HEK293 (cell line): ENCODE data around the gene TSHZ2.
A peak's percentile ranks its signal among the peaks of the same experiment; 100 is the strongest.

Experiments used
- CTCF ChIA-PET: fragments of 350-600 bp; formaldehyde crosslinking; extraction: SDS; loops from one replicate; lab custom pipeline; 2021; ENCODE audit warnings: antibody characterized with exemption; lab: Yijun Ruan, JAX
- POLR2A ChIA-PET: fragments of 300-600 bp; formaldehyde crosslinking; extraction: SDS; loops from one replicate; lab custom pipeline; 2020; ENCODE audit warnings: antibody characterized with exemption, inconsistent platforms; lab: Yijun Ruan, JAX
- H3K27ac ChIP-seq: fragments of 200-500 bp; sonication (Bioruptor generic); 2 replicates; pipeline ENCODE4 v1.5.1; 2014; ENCODE audit warnings: low read depth, low read length, control low read depth, inconsistent platforms; ENCODE audit errors: extremely low read depth
- H3K36me3 ChIP-seq, 2 experiments: fragments of 200-500 bp in 1 of 2; sonication (Bioruptor generic) in 1 of 2; 1 replicate in 1 of 2; 2 replicates in 1 of 2; pipeline ENCODE4 v1.5.1; 2014 to 2017; ENCODE audit warnings: inconsistent platforms in 2 of 2, low read length in 2 of 2; ENCODE audit not compliant: control insufficient read depth in 2 of 2, insufficient read depth in 1 of 2
- H3K4me1 ChIP-seq: fragments of 200-500 bp; sonication (Bioruptor generic); 2 replicates; pipeline ENCODE4 v1.5.1; 2014; ENCODE audit warnings: mild to moderate bottlenecking, low read length, inconsistent platforms; ENCODE audit not compliant: control insufficient read depth, insufficient read depth
- H3K4me3 ChIP-seq: 2 replicates; pipeline ENCODE4 v1.5.1; 2011; ENCODE audit warnings: low read depth, mild to moderate bottlenecking, control low read depth, low read length, moderate library complexity
- H3K9me3 ChIP-seq: fragments of 200-500 bp; sonication (Bioruptor generic); 2 replicates; pipeline ENCODE4 v1.5.1; 2014; ENCODE audit warnings: low read depth, low read length, inconsistent platforms; ENCODE audit not compliant: control insufficient read depth, insufficient read depth
- EGR2 ChIP-seq: fragments of 450-650 bp; formaldehyde crosslinking; IDR thresholded peaks from 2 replicates; pipeline ENCODE4 v1.5.1; 2016; ENCODE audit warnings: low read depth, missing biosample characterization, missing genetic modification characterization
- GLIS2 ChIP-seq: fragments of 450-650 bp; formaldehyde crosslinking; IDR thresholded peaks from 2 replicates; pipeline ENCODE4 v1.5.1; 2016; ENCODE audit warnings: missing biosample characterization, missing genetic modification characterization
- HOXC10 ChIP-seq: sonication (generic); formaldehyde crosslinking; IDR thresholded peaks from 2 replicates; pipeline ENCODE4 v1.8.1; 2023; ENCODE audit warnings: mild to moderate bottlenecking, missing genetic modification reagents
- KLF1 ChIP-seq: fragments of 450-650 bp; formaldehyde crosslinking; IDR thresholded peaks from 2 replicates; pipeline ENCODE4 v1.5.1; 2016; ENCODE audit warnings: missing biosample characterization, missing genetic modification characterization
- KLF7 ChIP-seq: fragments of 450-650 bp; formaldehyde crosslinking; IDR thresholded peaks from 2 replicates; pipeline ENCODE4 v1.5.1; 2016; ENCODE audit warnings: missing biosample characterization, missing genetic modification characterization, borderline replicate concordance
- SCRT2 ChIP-seq: fragments of 450-650 bp; formaldehyde crosslinking; IDR thresholded peaks from 2 replicates; pipeline ENCODE4 v1.5.1; 2016; ENCODE audit warnings: missing biosample characterization, missing genetic modification characterization
- WT1 ChIP-seq: fragments of 450-650 bp; formaldehyde crosslinking; IDR thresholded peaks from 2 replicates; pipeline ENCODE4 v1.5.1; 2016; ENCODE audit warnings: missing biosample characterization, missing genetic modification characterization
- ZBTB7A ChIP-seq: fragments of 450-650 bp; formaldehyde crosslinking; IDR thresholded peaks from 2 replicates; pipeline ENCODE4 v1.5.1; 2016; ENCODE audit warnings: low read depth, missing biosample characterization, missing genetic modification characterization
- ZNF155 ChIP-seq: fragments of 450-650 bp; formaldehyde crosslinking; IDR thresholded peaks from 2 replicates; pipeline ENCODE4 v1.5.1; 2016; ENCODE audit warnings: missing biosample characterization, missing genetic modification characterization
- ZNF157 ChIP-seq: fragments of 450-650 bp; formaldehyde crosslinking; IDR thresholded peaks from 2 replicates; pipeline ENCODE4 v1.5.1; 2016; ENCODE audit warnings: missing biosample characterization, missing genetic modification characterization
- ZNF19 ChIP-seq: fragments of 450-650 bp; formaldehyde crosslinking; IDR thresholded peaks from 2 replicates; pipeline ENCODE4; 2016; ENCODE audit warnings: missing biosample characterization, missing genetic modification characterization, low read depth
- ZNF211 ChIP-seq: fragments of 450-650 bp; formaldehyde crosslinking; IDR thresholded peaks from 2 replicates; pipeline ENCODE4 v1.5.1; 2016; ENCODE audit warnings: low read depth, missing biosample characterization, missing genetic modification characterization
- ZNF248 ChIP-seq: fragments of 450-650 bp; formaldehyde crosslinking; IDR thresholded peaks from 2 replicates; pipeline ENCODE4 v1.5.1; 2017; ENCODE audit warnings: missing biosample characterization, missing genetic modification characterization
- ZNF366 ChIP-seq: fragments of 450-650 bp; formaldehyde crosslinking; conservative IDR thresholded peaks from 2 replicates; pipeline ENCODE4 v1.5.1; 2016; ENCODE audit warnings: missing biosample characterization, missing genetic modification characterization
- ZNF510 ChIP-seq: fragments of 450-650 bp; formaldehyde crosslinking; IDR thresholded peaks from 2 replicates; pipeline ENCODE4 v1.5.1; 2018; ENCODE audit warnings: mild to moderate bottlenecking, missing genetic modification characterization, missing biosample characterization; ENCODE audit not compliant: insufficient replicate concordance
- ZNF558 ChIP-seq: fragments of 450-650 bp; formaldehyde crosslinking; IDR thresholded peaks from 2 replicates; pipeline ENCODE4 v1.5.1; 2016; ENCODE audit warnings: missing biosample characterization, missing genetic modification characterization
- ZNF621 ChIP-seq: fragments of 450-650 bp; formaldehyde crosslinking; IDR thresholded peaks from 2 replicates; pipeline ENCODE4 v1.5.1; 2017; ENCODE audit warnings: missing biosample characterization, missing genetic modification characterization
- ZNF768 ChIP-seq: fragments of 450-650 bp; formaldehyde crosslinking; IDR thresholded peaks from 2 replicates; pipeline ENCODE4 v1.5.1; 2018; ENCODE audit warnings: missing biosample characterization, mild to moderate bottlenecking, missing genetic modification characterization
- ZNF776 ChIP-seq: fragments of 450-650 bp; formaldehyde crosslinking; IDR thresholded peaks from 2 replicates; pipeline ENCODE4 v1.5.0; 2017; ENCODE audit warnings: missing biosample characterization, missing genetic modification characterization, borderline replicate concordance
- ZNF785 ChIP-seq: fragments of 450-650 bp; formaldehyde crosslinking; IDR thresholded peaks from 2 replicates; pipeline ENCODE4 v1.5.1; 2016; ENCODE audit warnings: missing biosample characterization, missing genetic modification characterization
- ZSCAN16 ChIP-seq: fragments of 450-650 bp; formaldehyde crosslinking; IDR thresholded peaks from 2 replicates; pipeline ENCODE4 v1.5.1; 2016; ENCODE audit warnings: missing biosample characterization, missing genetic modification characterization
- ZXDB ChIP-seq: fragments of 450-650 bp; formaldehyde crosslinking; IDR thresholded peaks from 2 replicates; pipeline ENCODE4 v1.5.1; 2016; ENCODE audit warnings: missing biosample characterization, missing genetic modification characterization
- TF ChIP-seq, protein P1 (sequence below): fragments of 450-650 bp; formaldehyde crosslinking; IDR thresholded peaks from 2 replicates; pipeline ENCODE4 v1.5.1; 2016; ENCODE audit warnings: missing biosample characterization, missing genetic modification characterization
- TF ChIP-seq, protein P2 (sequence below): fragments of 450-650 bp; formaldehyde crosslinking; IDR thresholded peaks from 2 replicates; pipeline ENCODE4 v1.5.1; 2016; ENCODE audit warnings: missing biosample characterization, missing genetic modification characterization, low read depth
- TF ChIP-seq, protein P3 (sequence below): fragments of 450-650 bp; formaldehyde crosslinking; IDR thresholded peaks from 2 replicates; pipeline ENCODE4 v1.5.1; 2016; ENCODE audit warnings: missing biosample characterization, missing genetic modification characterization
- TF ChIP-seq, protein P4 (sequence below): fragments of 450-650 bp; formaldehyde crosslinking; IDR thresholded peaks from 2 replicates; pipeline ENCODE4 v1.5.1; 2016; ENCODE audit warnings: missing biosample characterization, missing genetic modification characterization, borderline replicate concordance
- TF ChIP-seq, protein P5 (sequence below): fragments of 450-650 bp; formaldehyde crosslinking; IDR thresholded peaks from 2 replicates; pipeline ENCODE4 v1.5.1; 2016; ENCODE audit warnings: missing biosample characterization, missing genetic modification characterization

TSHZ2 gene

DNA sequence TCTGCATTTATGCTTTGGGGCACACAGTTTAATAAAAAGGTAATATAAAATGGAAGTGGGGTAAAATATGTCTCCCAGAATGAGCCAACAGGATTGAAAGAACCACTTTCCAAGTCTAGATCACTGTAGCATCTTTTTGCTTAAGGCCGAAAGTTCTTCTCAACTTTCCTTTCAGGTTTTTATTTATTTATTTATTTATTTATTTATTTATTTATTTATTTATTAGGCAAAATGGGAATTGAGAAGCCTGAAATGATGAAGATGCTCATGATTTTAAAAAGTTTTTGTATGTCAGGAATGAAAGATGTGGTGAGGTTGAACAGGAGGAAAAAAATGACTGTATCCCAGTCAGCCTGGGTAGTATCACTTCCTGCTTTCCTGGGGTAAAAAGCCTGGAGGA lies 24.0 kb downstream of the TSHZ2 start (continued):
- TF ChIP-seq GLIS2 (tag by site-specific recombination) (no peak), ZNF248 (no peak), WT1 (tag by site-specific recombination) (no peak), ZNF621 (no peak), ZXDB (tag by site-specific recombination) (peak; percentile 59; the same call in 1 of the 2 replicates)
- TF ChIP-seq, protein P1, sequence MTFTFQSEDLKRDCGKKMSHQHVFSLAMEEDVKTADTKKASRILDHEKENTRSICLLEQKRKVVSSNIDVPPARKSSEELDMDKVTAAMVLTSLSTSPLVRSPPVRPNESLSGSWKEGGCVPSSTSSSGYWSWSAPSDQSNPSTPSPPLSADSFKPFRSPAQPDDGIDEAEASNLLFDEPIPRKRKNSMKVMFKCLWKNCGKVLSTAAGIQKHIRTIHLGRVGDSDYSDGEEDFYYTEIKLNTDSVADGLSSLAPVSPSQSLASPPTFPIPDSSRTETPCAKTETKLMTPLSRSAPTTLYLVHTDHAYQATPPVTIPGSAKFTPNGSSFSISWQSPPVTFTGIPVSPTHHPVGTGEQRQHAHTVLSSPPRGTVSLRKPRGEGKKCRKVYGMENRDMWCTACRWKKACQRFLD (tag by site-specific recombination) = no peak

DNA sequence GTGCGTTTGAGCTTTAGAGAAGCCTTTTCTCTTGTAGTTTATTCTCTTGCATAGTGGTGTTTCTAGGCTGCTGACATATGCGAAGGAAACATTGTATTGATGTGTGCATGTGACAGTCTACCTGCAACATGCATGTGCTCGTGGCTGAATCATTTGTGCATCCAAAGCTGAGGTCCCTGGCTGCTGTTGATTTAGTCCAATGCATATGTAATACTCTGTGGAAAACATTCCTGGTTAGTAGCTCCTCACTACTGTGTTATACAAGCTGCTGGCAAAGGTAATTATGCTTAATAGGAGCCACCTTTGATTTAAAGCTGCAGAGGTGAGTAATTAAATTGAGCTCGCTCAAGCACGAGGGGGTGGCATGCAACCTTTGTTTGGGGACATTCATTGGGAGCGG lies 24.5 kb downstream of the TSHZ2 start:
- H3K9me3 ChIP-seq = no peaks in the 10 kb centered on the region
- TF ChIP-seq ZSCAN16 (tag by site-specific recombination) (no peak), ZNF211 (tag by site-specific recombination) (no peak), ZNF155 (tag by site-specific recombination) (no peak), ZNF510 (tag by site-specific recombination) (no peak), HOXC10 (no peak), ZNF558 (tag by site-specific recombination) (no peak), SCRT2 (tag by site-specific recombination) (no peak), EGR2 (tag by site-specific recombination) (no peak)
- no peak overlapping the region for H3K4me3 ChIP-seq
- peaks cover 6% of the 10 kb centered on the region; the same call in 1 of the 2 replicates for H3K4me1 ChIP-seq
- ChIA-PET POLR2A (no interaction called here), CTCF (no interaction called here)
- no peaks in the 10 kb centered on the region for H3K36me3 ChIP-seq
- H3K27ac ChIP-seq = no peak overlapping the region

DNA sequence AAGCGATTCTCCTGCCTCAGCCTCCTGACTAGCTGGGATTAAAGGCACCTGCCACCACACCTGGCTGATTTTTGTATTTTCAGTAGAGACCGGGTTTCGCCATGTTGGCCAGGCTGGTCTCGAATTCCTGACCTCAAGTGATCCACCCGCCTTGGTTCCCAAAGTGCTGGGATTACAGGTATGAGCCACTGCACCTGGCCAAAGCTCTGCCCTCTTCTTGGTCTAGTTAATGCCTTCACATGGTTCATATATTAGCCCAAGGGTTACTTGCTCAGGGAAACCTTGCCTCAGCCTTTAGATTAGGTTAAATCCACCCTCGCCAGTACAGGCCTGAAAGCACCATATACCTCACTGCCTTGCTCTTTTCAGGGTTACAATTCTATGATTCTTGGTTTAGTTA lies 26.1 kb downstream of the TSHZ2 start:
- H3K4me1 ChIP-seq = peaks cover 1% of the 10 kb centered on the region; the same call in 1 of the 2 replicates
- ChIA-PET POLR2A (no interaction called here), CTCF (interaction anchor here (0.6 kb wide), 1 partner anchor 686 kb away, joined by 3 read pairs; no protein-coding TSS in a partner anchor)
- no peak overlapping the region for H3K27ac ChIP-seq
- no peaks in the 10 kb centered on the region for H3K36me3 ChIP-seq
- H3K4me3 ChIP-seq = no peak overlapping the region
- H3K9me3 ChIP-seq = no peaks in the 10 kb centered on the region
- TF ChIP-seq ZNF785 (tag by site-specific recombination) (no peak), ZNF621 (no peak), ZNF558 (tag by site-specific recombination) (no peak), ZBTB7A (tag by site-specific recombination) (no peak), ZNF776 (tag by site-specific recombination) (no peak), ZNF19 (tag by site-specific recombination) (no peak), ZNF157 (tag by site-specific recombination) (no peak), ZNF768 (tag by site-specific recombination) (no peak), ZNF366 (tag by site-specific recombination) (no peak), KLF1 (tag by site-specific recombination) (no peak), KLF7 (tag by site-specific recombination) (no peak)
- TF ChIP-seq, protein P2, sequence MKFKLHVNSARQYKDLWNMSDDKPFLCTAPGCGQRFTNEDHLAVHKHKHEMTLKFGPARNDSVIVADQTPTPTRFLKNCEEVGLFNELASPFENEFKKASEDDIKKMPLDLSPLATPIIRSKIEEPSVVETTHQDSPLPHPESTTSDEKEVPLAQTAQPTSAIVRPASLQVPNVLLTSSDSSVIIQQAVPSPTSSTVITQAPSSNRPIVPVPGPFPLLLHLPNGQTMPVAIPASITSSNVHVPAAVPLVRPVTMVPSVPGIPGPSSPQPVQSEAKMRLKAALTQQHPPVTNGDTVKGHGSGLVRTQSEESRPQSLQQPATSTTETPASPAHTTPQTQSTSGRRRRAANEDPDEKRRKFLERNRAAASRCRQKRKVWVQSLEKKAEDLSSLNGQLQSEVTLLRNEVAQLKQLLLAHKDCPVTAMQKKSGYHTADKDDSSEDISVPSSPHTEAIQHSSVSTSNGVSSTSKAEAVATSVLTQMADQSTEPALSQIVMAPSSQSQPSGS (tag by site-specific recombination) = no peak
- TF ChIP-seq, protein P3, sequence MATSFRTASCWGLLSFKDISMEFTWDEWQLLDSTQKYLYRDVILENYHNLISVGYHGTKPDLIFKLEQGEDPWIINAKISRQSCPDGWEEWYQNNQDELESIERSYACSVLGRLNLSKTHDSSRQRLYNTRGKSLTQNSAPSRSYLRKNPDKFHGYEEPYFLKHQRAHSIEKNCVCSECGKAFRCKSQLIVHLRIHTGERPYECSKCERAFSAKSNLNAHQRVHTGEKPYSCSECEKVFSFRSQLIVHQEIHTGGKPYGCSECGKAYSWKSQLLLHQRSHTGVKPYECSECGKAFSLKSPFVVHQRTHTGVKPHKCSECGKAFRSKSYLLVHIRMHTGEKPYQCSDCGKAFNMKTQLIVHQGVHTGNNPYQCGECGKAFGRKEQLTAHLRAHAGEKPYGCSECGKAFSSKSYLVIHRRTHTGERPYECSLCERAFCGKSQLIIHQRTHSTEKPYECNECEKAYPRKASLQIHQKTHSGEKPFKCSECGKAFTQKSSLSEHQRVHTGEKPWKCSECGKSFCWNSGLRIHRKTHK (tag by site-specific recombination) = no peak
- TF ChIP-seq, protein P4, sequence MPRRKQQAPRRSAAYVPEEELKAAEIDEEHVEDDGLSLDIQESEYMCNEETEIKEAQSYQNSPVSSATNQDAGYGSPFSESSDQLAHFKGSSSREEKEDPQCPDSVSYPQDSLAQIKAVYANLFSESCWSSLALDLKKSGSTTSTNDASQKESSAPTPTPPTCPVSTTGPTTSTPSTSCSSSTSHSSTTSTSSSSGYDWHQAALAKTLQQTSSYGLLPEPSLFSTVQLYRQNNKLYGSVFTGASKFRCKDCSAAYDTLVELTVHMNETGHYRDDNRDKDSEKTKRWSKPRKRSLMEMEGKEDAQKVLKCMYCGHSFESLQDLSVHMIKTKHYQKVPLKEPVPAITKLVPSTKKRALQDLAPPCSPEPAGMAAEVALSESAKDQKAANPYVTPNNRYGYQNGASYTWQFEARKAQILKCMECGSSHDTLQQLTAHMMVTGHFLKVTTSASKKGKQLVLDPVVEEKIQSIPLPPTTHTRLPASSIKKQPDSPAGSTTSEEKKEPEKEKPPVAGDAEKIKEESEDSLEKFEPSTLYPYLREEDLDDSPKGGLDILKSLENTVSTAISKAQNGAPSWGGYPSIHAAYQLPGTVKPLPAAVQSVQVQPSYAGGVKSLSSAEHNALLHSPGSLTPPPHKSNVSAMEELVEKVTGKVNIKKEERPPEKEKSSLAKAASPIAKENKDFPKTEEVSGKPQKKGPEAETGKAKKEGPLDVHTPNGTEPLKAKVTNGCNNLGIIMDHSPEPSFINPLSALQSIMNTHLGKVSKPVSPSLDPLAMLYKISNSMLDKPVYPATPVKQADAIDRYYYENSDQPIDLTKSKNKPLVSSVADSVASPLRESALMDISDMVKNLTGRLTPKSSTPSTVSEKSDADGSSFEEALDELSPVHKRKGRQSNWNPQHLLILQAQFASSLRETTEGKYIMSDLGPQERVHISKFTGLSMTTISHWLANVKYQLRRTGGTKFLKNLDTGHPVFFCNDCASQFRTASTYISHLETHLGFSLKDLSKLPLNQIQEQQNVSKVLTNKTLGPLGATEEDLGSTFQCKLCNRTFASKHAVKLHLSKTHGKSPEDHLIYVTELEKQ = no peak
- TF ChIP-seq, protein P5, sequence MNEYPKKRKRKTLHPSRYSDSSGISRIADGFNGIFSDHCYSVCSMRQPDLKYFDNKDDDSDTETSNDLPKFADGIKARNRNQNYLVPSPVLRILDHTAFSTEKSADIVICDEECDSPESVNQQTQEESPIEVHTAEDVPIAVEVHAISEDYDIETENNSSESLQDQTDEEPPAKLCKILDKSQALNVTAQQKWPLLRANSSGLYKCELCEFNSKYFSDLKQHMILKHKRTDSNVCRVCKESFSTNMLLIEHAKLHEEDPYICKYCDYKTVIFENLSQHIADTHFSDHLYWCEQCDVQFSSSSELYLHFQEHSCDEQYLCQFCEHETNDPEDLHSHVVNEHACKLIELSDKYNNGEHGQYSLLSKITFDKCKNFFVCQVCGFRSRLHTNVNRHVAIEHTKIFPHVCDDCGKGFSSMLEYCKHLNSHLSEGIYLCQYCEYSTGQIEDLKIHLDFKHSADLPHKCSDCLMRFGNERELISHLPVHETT (tag by site-specific recombination) = no peak
